ENCODE data around the gene KLK13. TPM values are rescaled to one million over a fixed set of nuclear protein-coding genes. Genes with fewer than 3 reads are reported as not detected.

The KLK13 gene
- polyA plus RNA-seq, 3 donors: not detected

GRCh38 chr19:51036519-51036918 is 28.4 kb downstream of the KLK13 start:
- no peak for DNase-seq
- Mint-ChIP-seq H3K9me3 (peaks cover 0 to 5% (median 0%) of the 10 kb centered on the region in 7 donors), H3K36me3 (no peaks in the 10 kb centered on the region), H3K27me3 (ENCODE audit: low read depth in 3 of 3) (peaks cover 8 to 20% (median 9%) of the 10 kb centered on the region in 3 donors), H3K27ac (no peak overlapping the region), H3K4me3 (no peak overlapping the region), H3K4me1 (no peaks in the 10 kb centered on the region)
- intact Hi-C loops (cut with micrococcal nuclease): no loop called here
- TF ChIP-seq CTCF (IDR thresholded peaks at IDR 0.05): no peak
- H3K4me1 ChIP-seq (ENCODE audit: control insufficient read depth in 1 of 2, insufficient read depth in 2 of 2, low read length in 2 of 2): no peaks in the 10 kb centered on the region
- H3K9ac ChIP-seq (ENCODE audit: insufficient read depth, low read length, poor library complexity, severe bottlenecking): no peak overlapping the region
- no peaks in the 10 kb centered on the region for H3K79me2 ChIP-seq (ENCODE audit: insufficient read depth, low read length)
- no peaks in the 10 kb centered on the region for H3K27me3 ChIP-seq (ENCODE audit: control insufficient read depth in 2 of 2, insufficient read depth in 2 of 2, low read length in 2 of 2)
- no peaks in the 10 kb centered on the region for H4K20me1 ChIP-seq (ENCODE audit: insufficient read depth, low read length)
- H3K36me3 ChIP-seq (replicated peaks in 1 of 2; ENCODE audit: control insufficient read depth in 1 of 2, insufficient read depth in 2 of 2, low read length in 2 of 2): no peaks in the 10 kb centered on the region
- no peak overlapping the region for H3K4me3 ChIP-seq (replicated peaks in 1 of 3; ENCODE audit: low read depth in 2 of 3, low read length in 3 of 3)
- no peaks in the 10 kb centered on the region for H3K9me3 ChIP-seq (replicated peaks in 1 of 2; ENCODE audit: control insufficient read depth in 1 of 2, insufficient read depth in 1 of 2, low read length in 2 of 2)
- H2AFZ ChIP-seq (ENCODE audit: insufficient read depth, low read depth, low read length, poor library complexity, severe bottlenecking): no peak overlapping the region
- no peak overlapping the region for H3K4me2 ChIP-seq (replicated peaks; ENCODE audit: extremely low read depth, low read length, poor library complexity, severe bottlenecking)
- no peak overlapping the region for H3K27ac ChIP-seq (ENCODE audit: low read depth in 1 of 2, low read length in 2 of 2)
- WGBS (ENCODE audit: insufficient coverage): 64% methylated on average over 8 of the region's 9 CpGs

- Mint-ChIP-seq H3K27me3 (ENCODE audit: low read depth in 3 of 3) (peaks cover 10 to 20% (median 11%) of the 10 kb centered on the region in 3 donors), H3K9me3 (peaks cover 0 to 4% (median 0%) of the 10 kb centered on the region in 7 donors), H3K4me1 (no peaks in the 10 kb centered on the region), H3K27ac (no peak within 1 kb of the TSS), H3K36me3 (no peaks in the 10 kb centered on the region), H3K4me3 (no peak within 1 kb of the TSS)
- Histone ChIP-seq H3K4me1 (ENCODE audit: control insufficient read depth in 1 of 2, insufficient read depth in 2 of 2, low read length in 2 of 2) (no peaks in the 10 kb centered on the region), H3K27me3 (ENCODE audit: control insufficient read depth in 2 of 2, insufficient read depth in 2 of 2, low read length in 2 of 2) (no peaks in the 10 kb centered on the region), H2AFZ (ENCODE audit: insufficient read depth, low read depth, low read length, poor library complexity, severe bottlenecking) (no peak within 1 kb of the TSS), H3K4me2 (replicated peaks; ENCODE audit: extremely low read depth, low read length, poor library complexity, severe bottlenecking) (no peak within 1 kb of the TSS), H3K36me3 (replicated peaks in 1 of 2; ENCODE audit: control insufficient read depth in 1 of 2, insufficient read depth in 2 of 2, low read length in 2 of 2) (no peaks in the 10 kb centered on the region), H3K4me3 (replicated peaks in 1 of 3; ENCODE audit: low read depth in 2 of 3, low read length in 3 of 3) (no peak within 1 kb of the TSS), H3K79me2 (ENCODE audit: insufficient read depth, low read length) (no peaks in the 10 kb centered on the region), H3K9ac (ENCODE audit: insufficient read depth, low read length, poor library complexity, severe bottlenecking) (no peak within 1 kb of the TSS), H4K20me1 (ENCODE audit: insufficient read depth, low read length) (no peaks in the 10 kb centered on the region), H3K9me3 (replicated peaks in 1 of 2; ENCODE audit: control insufficient read depth in 1 of 2, insufficient read depth in 1 of 2, low read length in 2 of 2) (no peaks in the 10 kb centered on the region), H3K27ac (ENCODE audit: low read depth in 1 of 2, low read length in 2 of 2) (no peak within 1 kb of the TSS)
- WGBS (ENCODE audit: insufficient coverage): 57% methylated on average over 7 of the region's 11 CpGs
- no peak for DNase-seq
- intact Hi-C loops (cut with micrococcal nuclease): no loop called here
- TF ChIP-seq CTCF (IDR thresholded peaks at IDR 0.05): no peak
These were observed 30.2 kb downstream of the KLK13 start, which contains the start of gene KLK12 for GRCh38 chr19:51034704-51035103. KLK12 (minus strand) TSS chr19:51035002; CDS start chr19:51034621, 381 bp downstream.
